ENCODE results near the gene TBCD. TPM values are rescaled to one million over a fixed set of nuclear protein-coding genes. Genes with fewer than 3 reads are reported as not detected.
A peak's percentile ranks its signal among the peaks of the same experiment; 100 is the strongest.

TBCD gene
- total RNA-seq, 1 experiment from 2014 or later: 90.7 TPM

DNA sequence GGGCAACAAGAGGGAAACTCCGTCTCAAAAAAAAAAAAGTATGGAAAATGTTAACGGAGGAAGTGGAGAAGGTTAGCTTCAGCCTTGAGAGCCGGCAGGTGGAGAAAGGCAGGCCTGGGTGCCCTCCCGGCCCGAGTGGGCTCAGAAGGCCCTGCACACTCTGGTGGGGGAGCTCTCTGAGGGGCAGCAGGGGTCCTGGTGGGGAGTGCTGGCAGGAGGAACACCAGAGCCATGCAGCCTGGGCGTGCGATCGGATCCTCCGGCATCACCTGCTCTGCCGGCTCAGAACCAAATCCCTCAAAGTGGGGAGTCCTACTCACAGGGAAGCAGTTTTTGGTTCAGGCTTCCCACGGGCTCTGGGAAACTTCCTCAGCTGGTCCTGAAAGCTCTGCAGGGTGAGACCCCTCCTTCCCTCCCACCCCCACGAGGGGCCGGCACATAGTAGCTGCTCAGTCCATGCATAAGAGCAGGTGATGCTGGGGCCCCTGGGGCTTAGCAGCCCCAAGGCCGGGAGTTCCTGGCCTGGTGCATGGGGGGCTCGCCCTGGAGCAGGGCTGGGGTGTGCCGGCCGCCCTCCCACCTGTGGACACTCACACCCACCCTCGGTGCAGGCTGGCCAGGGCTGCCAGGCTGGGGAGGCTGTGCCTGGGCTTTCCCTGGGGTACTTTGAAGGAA is 15.2 kb upstream of the TBCD start:
- TF ChIP-seq, protein P1, sequence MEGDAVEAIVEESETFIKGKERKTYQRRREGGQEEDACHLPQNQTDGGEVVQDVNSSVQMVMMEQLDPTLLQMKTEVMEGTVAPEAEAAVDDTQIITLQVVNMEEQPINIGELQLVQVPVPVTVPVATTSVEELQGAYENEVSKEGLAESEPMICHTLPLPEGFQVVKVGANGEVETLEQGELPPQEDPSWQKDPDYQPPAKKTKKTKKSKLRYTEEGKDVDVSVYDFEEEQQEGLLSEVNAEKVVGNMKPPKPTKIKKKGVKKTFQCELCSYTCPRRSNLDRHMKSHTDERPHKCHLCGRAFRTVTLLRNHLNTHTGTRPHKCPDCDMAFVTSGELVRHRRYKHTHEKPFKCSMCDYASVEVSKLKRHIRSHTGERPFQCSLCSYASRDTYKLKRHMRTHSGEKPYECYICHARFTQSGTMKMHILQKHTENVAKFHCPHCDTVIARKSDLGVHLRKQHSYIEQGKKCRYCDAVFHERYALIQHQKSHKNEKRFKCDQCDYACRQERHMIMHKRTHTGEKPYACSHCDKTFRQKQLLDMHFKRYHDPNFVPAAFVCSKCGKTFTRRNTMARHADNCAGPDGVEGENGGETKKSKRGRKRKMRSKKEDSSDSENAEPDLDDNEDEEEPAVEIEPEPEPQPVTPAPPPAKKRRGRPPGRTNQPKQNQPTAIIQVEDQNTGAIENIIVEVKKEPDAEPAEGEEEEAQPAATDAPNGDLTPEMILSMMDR (IDR thresholded peaks at IDR 0.05; ENCODE audit: unreplicated experiment): no peak
- Mint-ChIP-seq H3K27ac (ENCODE audit: unreplicated experiment) (no peak overlapping the region), H3K9me3 (ENCODE audit: low read depth, unreplicated experiment) (peaks cover 5% of the 10 kb centered on the region), H3K36me3 (ENCODE audit: insufficient read depth, unreplicated experiment) (peaks cover 37% of the 10 kb centered on the region), H3K4me3 (ENCODE audit: low read depth, unreplicated experiment) (peak overlapping the region; percentile 68), H3K27me3 (ENCODE audit: unreplicated experiment) (no peaks in the 10 kb centered on the region), H3K4me1 (ENCODE audit: low read depth, unreplicated experiment) (no peaks in the 10 kb centered on the region)
- no peak for DNase-seq
- TSS peak; percentile 29 for BruUV-seq (replicated peaks)
- intact Hi-C loops (cut with micrococcal nuclease; ENCODE audit: unreplicated experiment): no loop called here
- CTCF ChIA-PET: no interaction called here

DNA sequence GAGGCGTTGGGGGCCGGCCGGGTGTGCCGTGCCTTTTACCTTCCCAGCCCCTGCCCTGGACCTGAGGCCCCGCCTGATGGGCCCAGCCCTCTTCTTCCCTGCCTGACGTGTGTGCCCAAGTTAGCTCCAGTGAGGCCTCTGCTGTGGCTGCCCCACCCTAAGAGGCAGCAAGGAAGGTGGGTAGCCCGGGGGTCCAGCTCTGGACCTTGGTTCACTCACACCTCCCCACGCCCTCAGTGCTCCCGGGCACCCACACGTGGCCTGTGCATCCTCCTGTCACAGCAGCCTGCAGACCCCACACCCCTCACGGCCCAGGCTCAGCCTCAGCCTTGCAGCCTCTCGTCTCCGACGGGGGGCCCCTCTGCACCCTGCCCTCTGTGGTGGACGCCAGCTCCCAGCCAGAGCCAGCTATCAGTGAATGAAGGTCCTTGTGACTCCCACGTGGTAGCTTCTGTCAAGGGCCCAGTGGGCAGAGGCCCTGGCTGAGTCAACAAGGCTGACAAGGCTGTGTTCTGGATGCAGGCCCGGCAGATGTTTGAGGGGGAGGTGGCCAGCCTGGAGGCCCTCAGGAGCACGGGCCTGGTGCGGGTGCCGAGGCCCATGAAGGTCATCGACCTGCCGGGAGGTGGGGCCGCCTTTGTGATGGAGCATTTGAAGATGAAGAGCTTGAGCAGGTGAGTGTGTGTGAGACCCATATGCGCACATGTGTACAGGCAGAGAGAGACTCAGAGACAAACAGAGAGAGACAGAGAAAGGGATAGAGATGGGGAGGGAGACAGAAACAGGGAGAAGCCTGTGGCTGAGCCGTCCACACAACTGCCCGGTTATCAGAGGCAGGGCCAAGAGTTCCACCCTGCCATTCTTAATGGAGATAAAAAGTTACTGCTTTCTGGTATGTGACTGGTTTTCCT is 13.6 kb upstream of the TBCD start:
- BruUV-seq (replicated peaks): no TSS peak
- Mint-ChIP-seq H3K4me3 (ENCODE audit: low read depth, unreplicated experiment) (no peak overlapping the region), H3K9me3 (ENCODE audit: low read depth, unreplicated experiment) (peaks cover 3% of the 10 kb centered on the region), H3K27me3 (ENCODE audit: unreplicated experiment) (no peaks in the 10 kb centered on the region), H3K27ac (ENCODE audit: unreplicated experiment) (no peak overlapping the region), H3K4me1 (ENCODE audit: low read depth, unreplicated experiment) (no peaks in the 10 kb centered on the region), H3K36me3 (ENCODE audit: insufficient read depth, unreplicated experiment) (peaks cover 39% of the 10 kb centered on the region)
- TF ChIP-seq, protein P1 (IDR thresholded peaks at IDR 0.05; ENCODE audit: unreplicated experiment): no peak
- no peak for DNase-seq
- CTCF ChIA-PET: no interaction called here
- intact Hi-C loops (cut with micrococcal nuclease; ENCODE audit: unreplicated experiment): no loop called here

- peaks cover 17% of the 10 kb centered on the region for H3K36me3 Mint-ChIP-seq (ENCODE audit: insufficient read depth, unreplicated experiment)
- no TSS peak for BruUV-seq (replicated peaks)
- CTCF ChIA-PET: no interaction called here
- no peaks in the 10 kb centered on the region for H3K27me3 Mint-ChIP-seq (ENCODE audit: unreplicated experiment)
- no peak overlapping the region for H3K27ac Mint-ChIP-seq (ENCODE audit: unreplicated experiment)
- H3K4me1 Mint-ChIP-seq (ENCODE audit: low read depth, unreplicated experiment): no peaks in the 10 kb centered on the region
- H3K4me3 Mint-ChIP-seq (ENCODE audit: low read depth, unreplicated experiment): no peak overlapping the region
- no peak for DNase-seq
- intact Hi-C loops (cut with micrococcal nuclease; ENCODE audit: unreplicated experiment): no loop called here
- H3K9me3 Mint-ChIP-seq (ENCODE audit: low read depth, unreplicated experiment): peaks cover under 1% of the 10 kb centered on the region
- TF ChIP-seq, protein P1 (IDR thresholded peaks at IDR 0.05; ENCODE audit: unreplicated experiment): no peak
Measured at GRCh38 chr17:82740906-82741759, 10.7 kb upstream of the TBCD start.
